WTC11 (cell line): ENCODE data around the gene PTPRO. TPM values are rescaled to one million over a fixed set of nuclear protein-coding genes. Genes with fewer than 3 reads are reported as not detected.

Source experiments
- ATAC-seq: fragments of 200-7000 bp; cut with Tn5 transposase; 2 replicates; pipeline ENCODE4 v1.10.0; 2021; ENCODE audit warnings: mild to moderate bottlenecking, moderate library complexity
- CTCF ChIA-PET: fragments of 300-600 bp; sonication (Branson Sonifier 250); formaldehyde crosslinking; loops from one replicate; lab custom pipeline; 2021; ENCODE audit warnings: antibody characterized with exemption; lab: Charles Lee
- POLR2A ChIA-PET: fragments of 350-600 bp; sonication (Branson Sonifier 250); formaldehyde crosslinking; loops from one replicate; lab custom pipeline; 2021; ENCODE audit warnings: antibody characterized with exemption; lab: Charles Lee
- DNase-seq: peaks from one replicate; pipeline ENCODE4 v3.0.0; 2021; ENCODE audit warnings: low spot score
- H3K27ac Mint-ChIP-seq: 2 replicates; pipeline ENCODE4 v1.8.0; 2021; ENCODE audit warnings: mixed read lengths
- H3K27me3 Mint-ChIP-seq: 2 replicates; pipeline ENCODE4 v1.8.0; 2021; ENCODE audit warnings: low read depth, mild to moderate bottlenecking, moderate library complexity, mixed read lengths
- H3K36me3 Mint-ChIP-seq: 2 replicates; pipeline ENCODE4 v1.8.0; 2021; ENCODE audit warnings: mixed read lengths
- H3K4me1 Mint-ChIP-seq: 2 replicates; pipeline ENCODE4 v1.8.0; 2022; ENCODE audit warnings: mixed read lengths
- H3K4me3 Mint-ChIP-seq: 2 replicates; pipeline ENCODE4 v1.8.0; 2021; ENCODE audit warnings: mild to moderate bottlenecking, moderate library complexity, mixed read lengths
- H3K9me3 Mint-ChIP-seq: 2 replicates; pipeline ENCODE4 v1.8.0; 2021; ENCODE audit warnings: mixed read lengths
- CREB1 ChIP-seq: sonication (generic); formaldehyde crosslinking; IDR thresholded peaks from 2 replicates; pipeline ENCODE4 v1.8.0; 2023; ENCODE audit warnings: mild to moderate bottlenecking, missing genetic modification reagents
- FOXP1 ChIP-seq: sonication (generic); formaldehyde crosslinking; IDR thresholded peaks from 2 replicates; pipeline ENCODE4 v1.8.0; 2022; ENCODE audit warnings: missing genetic modification reagents, mild to moderate bottlenecking, moderate library complexity, borderline replicate concordance
- HMGA2 ChIP-seq: fragments of 250-450 bp; sonication (Bioruptor Pico); IDR thresholded peaks from 2 replicates; pipeline ENCODE4 v1.4.0; 2021; ENCODE audit warnings: mild to moderate bottlenecking, moderate library complexity
- KAT7 ChIP-seq: sonication (generic); formaldehyde crosslinking; IDR thresholded peaks from 2 replicates; pipeline ENCODE4 v1.8.1; 2023; ENCODE audit warnings: missing genetic modification reagents, mild to moderate bottlenecking, borderline replicate concordance
- NFE2L1 ChIP-seq: sonication (generic); formaldehyde crosslinking; IDR thresholded peaks from 2 replicates; pipeline ENCODE4 v1.8.1; 2023; ENCODE audit warnings: missing genetic modification reagents
- NR3C1 ChIP-seq: sonication (generic); formaldehyde crosslinking; conservative IDR thresholded peaks from 2 replicates; pipeline ENCODE4 v1.8.1; 2023; ENCODE audit warnings: low read depth, mild to moderate bottlenecking, missing genetic modification reagents
- SOX15 ChIP-seq: fragments of 250-450 bp; sonication (Bioruptor Pico); IDR thresholded peaks from 2 replicates; pipeline ENCODE4 v1.9.0; 2021; ENCODE audit warnings: mild to moderate bottlenecking
- TEAD1 ChIP-seq: sonication (generic); formaldehyde crosslinking; IDR thresholded peaks from 2 replicates; pipeline ENCODE4 v1.8.0; 2022; ENCODE audit warnings: mild to moderate bottlenecking, missing genetic modification reagents
- TEAD4 ChIP-seq: sonication (generic); formaldehyde crosslinking; IDR thresholded peaks from 2 replicates; pipeline ENCODE4 v1.8.0; 2022; ENCODE audit warnings: mild to moderate bottlenecking, missing genetic modification reagents
- TP53 ChIP-seq: sonication (generic); formaldehyde crosslinking; IDR thresholded peaks from 2 replicates; pipeline ENCODE4 v1.8.1; 2023; ENCODE audit warnings: mild to moderate bottlenecking, missing genetic modification reagents
- ZBTB21 ChIP-seq: sonication (generic); formaldehyde crosslinking; IDR thresholded peaks from 2 replicates; pipeline ENCODE4 v1.8.1; 2023; ENCODE audit warnings: mild to moderate bottlenecking, missing genetic modification reagents, borderline replicate concordance
- ZNF121 ChIP-seq: sonication (generic); formaldehyde crosslinking; IDR thresholded peaks from 2 replicates; pipeline ENCODE4 v1.8.0; 2023; ENCODE audit warnings: missing genetic modification reagents
- ZNF219 ChIP-seq: sonication (generic); formaldehyde crosslinking; IDR thresholded peaks from 2 replicates; pipeline ENCODE4 v1.8.0; 2023; ENCODE audit warnings: missing genetic modification reagents, mild to moderate bottlenecking, borderline replicate concordance
- ZNF263 ChIP-seq: sonication (generic); formaldehyde crosslinking; IDR thresholded peaks from 2 replicates; pipeline ENCODE4 v1.8.1; 2022; ENCODE audit warnings: low read depth, mild to moderate bottlenecking, moderate library complexity, missing genetic modification reagents
- total RNA-seq: library from RNA; stranded (reverse); gene quantifications from 3 replicates; pipeline ENCODE4 v1.2.3, GENCODE V29; 2021
- TF ChIP-seq, protein P1 (sequence below): sonication (generic); formaldehyde crosslinking; IDR thresholded peaks from 2 replicates; pipeline ENCODE4 v1.8.0; 2023; ENCODE audit warnings: mild to moderate bottlenecking, missing genetic modification reagents
- TF ChIP-seq, protein P2 (sequence below): sonication (generic); formaldehyde crosslinking; IDR thresholded peaks from 2 replicates; pipeline ENCODE4 v1.8.0; 2023; ENCODE audit warnings: missing genetic modification reagents, mild to moderate bottlenecking, borderline replicate concordance
- TF ChIP-seq, protein P3 (sequence below): sonication (generic); formaldehyde crosslinking; IDR thresholded peaks from 2 replicates; pipeline ENCODE4 v1.8.1; 2023; ENCODE audit warnings: mild to moderate bottlenecking, missing genetic modification reagents, moderate library complexity
- TF ChIP-seq, protein P4 (sequence below): sonication (generic); formaldehyde crosslinking; IDR thresholded peaks from 2 replicates; pipeline ENCODE4 v1.8.1; 2023; ENCODE audit warnings: mild to moderate bottlenecking, moderate library complexity, missing genetic modification reagents

PTPRO gene
- total RNA-seq, 1 experiment from 2014 or later, result 1.1 TPM

DNA sequence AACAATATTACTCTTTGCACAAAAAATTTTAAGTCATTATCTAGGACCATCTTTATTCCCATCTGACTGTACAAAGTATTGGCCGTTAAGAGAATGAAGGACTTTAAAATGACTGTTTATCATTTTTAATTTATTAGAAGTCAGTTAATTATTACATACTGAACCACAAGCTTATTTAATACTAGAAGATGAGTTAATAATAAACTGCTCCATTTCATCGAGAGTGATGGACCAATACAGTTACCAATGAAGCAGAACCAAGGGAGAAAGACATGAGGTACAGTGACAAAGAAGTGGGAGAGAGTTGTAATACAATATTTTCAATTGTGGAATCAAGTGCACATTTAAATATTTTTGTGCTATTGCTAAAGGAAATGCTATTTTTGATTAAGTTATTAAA lies 83.3 kb downstream of the PTPRO start:
- Mint-ChIP-seq H3K27ac (no peak overlapping the region), H3K27me3 (no peaks in the 10 kb centered on the region), H3K4me3 (no peak overlapping the region), H3K4me1 (no peaks in the 10 kb centered on the region), H3K9me3 (peaks cover 6% of the 10 kb centered on the region), H3K36me3 (no peaks in the 10 kb centered on the region)
- DNase-seq, result no peak
- ChIA-PET CTCF (no interaction called here), POLR2A (no interaction called here)
- TF ChIP-seq HMGA2 (CRISPR knock-in tag) (no peak), NR3C1 (CRISPR knock-in tag) (no peak), ZBTB21 (CRISPR knock-in tag) (no peak), ZNF219 (CRISPR knock-in tag) (no peak), TEAD4 (no peak), ZNF263 (CRISPR knock-in tag) (no peak), KAT7 (CRISPR knock-in tag) (no peak)
- TF ChIP-seq, protein P1, sequence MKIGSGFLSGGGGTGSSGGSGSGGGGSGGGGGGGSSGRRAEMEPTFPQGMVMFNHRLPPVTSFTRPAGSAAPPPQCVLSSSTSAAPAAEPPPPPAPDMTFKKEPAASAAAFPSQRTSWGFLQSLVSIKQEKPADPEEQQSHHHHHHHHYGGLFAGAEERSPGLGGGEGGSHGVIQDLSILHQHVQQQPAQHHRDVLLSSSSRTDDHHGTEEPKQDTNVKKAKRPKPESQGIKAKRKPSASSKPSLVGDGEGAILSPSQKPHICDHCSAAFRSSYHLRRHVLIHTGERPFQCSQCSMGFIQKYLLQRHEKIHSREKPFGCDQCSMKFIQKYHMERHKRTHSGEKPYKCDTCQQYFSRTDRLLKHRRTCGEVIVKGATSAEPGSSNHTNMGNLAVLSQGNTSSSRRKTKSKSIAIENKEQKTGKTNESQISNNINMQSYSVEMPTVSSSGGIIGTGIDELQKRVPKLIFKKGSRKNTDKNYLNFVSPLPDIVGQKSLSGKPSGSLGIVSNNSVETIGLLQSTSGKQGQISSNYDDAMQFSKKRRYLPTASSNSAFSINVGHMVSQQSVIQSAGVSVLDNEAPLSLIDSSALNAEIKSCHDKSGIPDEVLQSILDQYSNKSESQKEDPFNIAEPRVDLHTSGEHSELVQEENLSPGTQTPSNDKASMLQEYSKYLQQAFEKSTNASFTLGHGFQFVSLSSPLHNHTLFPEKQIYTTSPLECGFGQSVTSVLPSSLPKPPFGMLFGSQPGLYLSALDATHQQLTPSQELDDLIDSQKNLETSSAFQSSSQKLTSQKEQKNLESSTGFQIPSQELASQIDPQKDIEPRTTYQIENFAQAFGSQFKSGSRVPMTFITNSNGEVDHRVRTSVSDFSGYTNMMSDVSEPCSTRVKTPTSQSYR, result no peak
- TF ChIP-seq, protein P2, sequence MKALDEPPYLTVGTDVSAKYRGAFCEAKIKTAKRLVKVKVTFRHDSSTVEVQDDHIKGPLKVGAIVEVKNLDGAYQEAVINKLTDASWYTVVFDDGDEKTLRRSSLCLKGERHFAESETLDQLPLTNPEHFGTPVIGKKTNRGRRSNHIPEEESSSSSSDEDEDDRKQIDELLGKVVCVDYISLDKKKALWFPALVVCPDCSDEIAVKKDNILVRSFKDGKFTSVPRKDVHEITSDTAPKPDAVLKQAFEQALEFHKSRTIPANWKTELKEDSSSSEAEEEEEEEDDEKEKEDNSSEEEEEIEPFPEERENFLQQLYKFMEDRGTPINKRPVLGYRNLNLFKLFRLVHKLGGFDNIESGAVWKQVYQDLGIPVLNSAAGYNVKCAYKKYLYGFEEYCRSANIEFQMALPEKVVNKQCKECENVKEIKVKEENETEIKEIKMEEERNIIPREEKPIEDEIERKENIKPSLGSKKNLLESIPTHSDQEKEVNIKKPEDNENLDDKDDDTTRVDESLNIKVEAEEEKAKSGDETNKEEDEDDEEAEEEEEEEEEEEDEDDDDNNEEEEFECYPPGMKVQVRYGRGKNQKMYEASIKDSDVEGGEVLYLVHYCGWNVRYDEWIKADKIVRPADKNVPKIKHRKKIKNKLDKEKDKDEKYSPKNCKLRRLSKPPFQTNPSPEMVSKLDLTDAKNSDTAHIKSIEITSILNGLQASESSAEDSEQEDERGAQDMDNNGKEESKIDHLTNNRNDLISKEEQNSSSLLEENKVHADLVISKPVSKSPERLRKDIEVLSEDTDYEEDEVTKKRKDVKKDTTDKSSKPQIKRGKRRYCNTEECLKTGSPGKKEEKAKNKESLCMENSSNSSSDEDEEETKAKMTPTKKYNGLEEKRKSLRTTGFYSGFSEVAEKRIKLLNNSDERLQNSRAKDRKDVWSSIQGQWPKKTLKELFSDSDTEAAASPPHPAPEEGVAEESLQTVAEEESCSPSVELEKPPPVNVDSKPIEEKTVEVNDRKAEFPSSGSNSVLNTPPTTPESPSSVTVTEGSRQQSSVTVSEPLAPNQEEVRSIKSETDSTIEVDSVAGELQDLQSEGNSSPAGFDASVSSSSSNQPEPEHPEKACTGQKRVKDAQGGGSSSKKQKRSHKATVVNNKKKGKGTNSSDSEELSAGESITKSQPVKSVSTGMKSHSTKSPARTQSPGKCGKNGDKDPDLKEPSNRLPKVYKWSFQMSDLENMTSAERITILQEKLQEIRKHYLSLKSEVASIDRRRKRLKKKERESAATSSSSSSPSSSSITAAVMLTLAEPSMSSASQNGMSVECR (CRISPR knock-in tag), result no peak
- TF ChIP-seq, protein P3, sequence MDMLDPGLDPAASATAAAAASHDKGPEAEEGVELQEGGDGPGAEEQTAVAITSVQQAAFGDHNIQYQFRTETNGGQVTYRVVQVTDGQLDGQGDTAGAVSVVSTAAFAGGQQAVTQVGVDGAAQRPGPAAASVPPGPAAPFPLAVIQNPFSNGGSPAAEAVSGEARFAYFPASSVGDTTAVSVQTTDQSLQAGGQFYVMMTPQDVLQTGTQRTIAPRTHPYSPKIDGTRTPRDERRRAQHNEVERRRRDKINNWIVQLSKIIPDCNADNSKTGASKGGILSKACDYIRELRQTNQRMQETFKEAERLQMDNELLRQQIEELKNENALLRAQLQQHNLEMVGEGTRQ, result no peak
- ATAC-seq, result no peak

DNA sequence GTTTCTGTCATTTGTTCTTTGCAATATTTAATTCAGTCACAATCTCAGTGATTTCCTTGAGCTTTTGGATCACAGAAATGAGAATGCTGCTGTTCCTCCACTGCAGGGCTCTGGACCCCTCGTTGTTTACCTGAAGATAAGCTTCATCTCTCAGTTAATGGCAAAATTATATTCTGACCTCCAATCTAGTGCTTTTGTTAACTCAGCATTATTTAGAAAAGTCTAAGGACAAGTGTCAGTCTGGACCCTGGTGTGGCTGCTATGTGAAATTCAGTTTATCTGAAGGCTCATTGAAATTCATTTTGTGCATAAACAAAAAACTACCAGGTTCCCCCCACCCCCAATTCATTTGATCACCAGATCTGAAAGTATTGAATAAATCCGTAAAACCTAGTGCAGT lies 84.7 kb downstream of the PTPRO start:
- no peaks in the 10 kb centered on the region for H3K36me3 Mint-ChIP-seq
- peaks cover 6% of the 10 kb centered on the region for H3K9me3 Mint-ChIP-seq
- TF ChIP-seq CREB1 (CRISPR knock-in tag) (no peak), ZNF121 (no peak), TEAD1 (CRISPR knock-in tag) (no peak), NFE2L1 (CRISPR knock-in tag) (no peak), SOX15 (CRISPR knock-in tag) (no peak), TP53 (no peak), NR3C1 (CRISPR knock-in tag) (no peak), FOXP1 (CRISPR knock-in tag) (no peak), ZNF263 (CRISPR knock-in tag) (no peak), ZBTB21 (CRISPR knock-in tag) (no peak)
- TF ChIP-seq, protein P4, sequence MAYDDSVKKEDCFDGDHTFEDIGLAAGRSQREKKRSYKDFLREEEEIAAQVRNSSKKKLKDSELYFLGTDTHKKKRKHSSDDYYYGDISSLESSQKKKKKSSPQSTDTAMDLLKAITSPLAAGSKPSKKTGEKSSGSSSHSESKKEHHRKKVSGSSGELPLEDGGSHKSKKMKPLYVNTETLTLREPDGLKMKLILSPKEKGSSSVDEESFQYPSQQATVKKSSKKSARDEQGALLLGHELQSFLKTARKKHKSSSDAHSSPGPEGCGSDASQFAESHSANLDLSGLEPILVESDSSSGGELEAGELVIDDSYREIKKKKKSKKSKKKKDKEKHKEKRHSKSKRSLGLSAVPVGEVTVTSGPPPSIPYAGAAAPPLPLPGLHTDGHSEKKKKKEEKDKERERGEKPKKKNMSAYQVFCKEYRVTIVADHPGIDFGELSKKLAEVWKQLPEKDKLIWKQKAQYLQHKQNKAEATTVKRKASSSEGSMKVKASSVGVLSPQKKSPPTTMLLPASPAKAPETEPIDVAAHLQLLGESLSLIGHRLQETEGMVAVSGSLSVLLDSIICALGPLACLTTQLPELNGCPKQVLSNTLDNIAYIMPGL (CRISPR knock-in tag), result no peak
- TF ChIP-seq, protein P2 (CRISPR knock-in tag), result no peak
- no peak overlapping the region for H3K27ac Mint-ChIP-seq
- H3K4me1 Mint-ChIP-seq, result no peaks in the 10 kb centered on the region
- ChIA-PET CTCF (no interaction called here), POLR2A (no interaction called here)
- H3K27me3 Mint-ChIP-seq, result no peaks in the 10 kb centered on the region
- no peak overlapping the region for H3K4me3 Mint-ChIP-seq
- DNase-seq (no peak), ATAC-seq (no peak)
